Renal cortical epithelial cell (primary cell): ENCODE data around the gene SMARCB1. TPM values are rescaled to one million over a fixed set of nuclear protein-coding genes. Genes with fewer than 3 reads are reported as not detected.

Source experiments
- DNase-seq: peaks from one replicate; pipeline ENCODE4 v3.0.0-alpha.2; 2011; ENCODE audit warnings: low read depth
- total RNA-seq: library from RNA; depleted of rRNA; stranded (reverse); fragments of >200 nt; gene quantifications from 2 replicates; pipeline ENCODE4 v1.2.3, GENCODE V29; 2014

Gene SMARCB1
- total RNA-seq, 1 donor from 2014 or later, result 35.2 TPM

- no peak for DNase-seq
Observed at GRCh38 chr22:23803001-23803819, 16.4 kb downstream of the SMARCB1 start.

GRCh38 chr22:23804781-23805291 is 18.1 kb downstream of the SMARCB1 start:
- DNase-seq, result no peak

- no peak for DNase-seq
Observed at GRCh38 chr22:23806837-23807236, 20.1 kb downstream of the SMARCB1 start.

GRCh38 chr22:23812378-23812777 is 25.6 kb downstream of the SMARCB1 start:
- no peak for DNase-seq

GRCh38 chr22:23815541-23816155 is 28.9 kb downstream of the SMARCB1 start:
- no peak for DNase-seq

GRCh38 chr22:23816156-23816976 is 29.6 kb downstream of the SMARCB1 start:
- no peak for DNase-seq

GRCh38 chr22:23817146-23817545 is 30.4 kb downstream of the SMARCB1 start:
- no peak for DNase-seq

GRCh38 chr22:23818541-23818940 is 31.8 kb downstream of the SMARCB1 start:
- DNase-seq, result no peak

GRCh38 chr22:23820748-23821211 is 34.0 kb downstream of the SMARCB1 start:
- DNase-seq, result peak; percentile 4

GRCh38 chr22:23822101-23822671 is 35.4 kb downstream of the SMARCB1 start:
- no peak for DNase-seq

GRCh38 chr22:23823331-23823791 is 36.6 kb downstream of the SMARCB1 start:
- DNase-seq, result no peak

- no peak for DNase-seq
Observed at GRCh38 chr22:23824476-23825245, 37.9 kb downstream of the SMARCB1 start.

GRCh38 chr22:23825246-23825905 is 38.6 kb downstream of the SMARCB1 start:
- no peak for DNase-seq

GRCh38 chr22:23826510-23827350 is 40.0 kb downstream of the SMARCB1 start:
- DNase-seq, result no peak

GRCh38 chr22:23827351-23827995 is 40.7 kb downstream of the SMARCB1 start:
- no peak for DNase-seq

- DNase-seq, result no peak
Observed at GRCh38 chr22:23828800-23829680, 42.3 kb downstream of the SMARCB1 start.

GRCh38 chr22:23829845-23830372 is 43.1 kb downstream of the SMARCB1 start:
- DNase-seq, result no peak

- no peak for DNase-seq
Observed at GRCh38 chr22:23831261-23831660, 44.5 kb downstream of the SMARCB1 start.
